ENCODE measurements around the gene SLCO6A1. TPM values are rescaled to one million over a fixed set of nuclear protein-coding genes. Genes with fewer than 3 reads are reported as not detected.

The SLCO6A1 gene
- total RNA-seq (2014; rRNA removed; shearing (Covaris generic)) (3.1 TPM in 1 of 2 replicates, not detected in the other), polyA plus RNA-seq (2016; fragmentation: Nextera tagmentation; extraction: Ambion mirVana) (0.34 and 1.0 TPM in 2 replicates)
- long read RNA-seq: 0 reads

- Histone ChIP-seq H3K27me3 (ENCODE audit: insufficient read depth) (no peaks in the 10 kb centered on the region), H3K4me1 (ENCODE audit: insufficient read depth) (no peaks in the 10 kb centered on the region), H3K36me3 (ENCODE audit: insufficient read depth) (no peaks in the 10 kb centered on the region), H3K4me3 (no peak within 1 kb of the TSS), H4K20me1 (replicated peaks; ENCODE audit: insufficient read depth) (no peaks in the 10 kb centered on the region), H3K4me2 (no peak within 1 kb of the TSS), H3F3A (replicated peaks; ENCODE audit: low read depth) (no peaks in the 10 kb centered on the region), H3K79me2 (replicated peaks; ENCODE audit: insufficient read depth) (no peaks in the 10 kb centered on the region), H3K9me2 (ENCODE audit: insufficient read depth) (no peaks in the 10 kb centered on the region), H2AFZ (no peak within 1 kb of the TSS), H3K27ac (ENCODE audit: low read depth) (no peak within 1 kb of the TSS)
- ATAC-seq (peak; percentile 85), DNase-seq (ENCODE audit: low spot score) (peak; percentile 34)
- no peaks in the 10 kb centered on the region for H3K27me3 Mint-ChIP-seq (ENCODE audit: insufficient read depth, low read depth, poor library complexity)
- H3K36me3 Mint-ChIP-seq (ENCODE audit: low read depth): no peaks in the 10 kb centered on the region
- H3K27ac Mint-ChIP-seq: no peak within 1 kb of the TSS
- no peak for TF ChIP-seq EZH2phosphoT487 (IDR thresholded peaks at IDR 0.05; ENCODE audit: unreplicated experiment)
- peak in 1 of 2 experiments; percentile 27; a peak in 2 of 4 replicates for TF ChIP-seq CTCF (conservative IDR thresholded peaks at IDR 0.05; ENCODE audit: low read depth in 2 of 2)
- H3K4me3 Mint-ChIP-seq: no peak within 1 kb of the TSS
- H3K4me1 Mint-ChIP-seq: no peaks in the 10 kb centered on the region
- peaks cover 2% of the 10 kb centered on the region; the same call in 1 of the 3 replicates for H3K9me3 Mint-ChIP-seq
These were observed at the start of gene SLCO6A1 for GRCh38 chr5:102498271-102499034. Gene SLCO6A1 (minus strand): TSS chr5:102499001. CDS start chr5:102498844, 157 bp downstream.

- Mint-ChIP-seq H3K4me1 (no peaks in the 10 kb centered on the region), H3K4me3 (no peak overlapping the region), H3K27ac (no peak overlapping the region), H3K27me3 (ENCODE audit: insufficient read depth, low read depth, poor library complexity) (peaks cover 1% of the 10 kb centered on the region), H3K9me3 (0 out of 3 replicates have a peak, but pooled peaks cover 2% of the 10 kb centered on the region), H3K36me3 (ENCODE audit: low read depth) (no peaks in the 10 kb centered on the region)
- Histone ChIP-seq H4K20me1 (replicated peaks; ENCODE audit: insufficient read depth) (no peaks in the 10 kb centered on the region), H3F3A (replicated peaks; ENCODE audit: low read depth) (no peaks in the 10 kb centered on the region), H3K27me3 (ENCODE audit: insufficient read depth) (no peaks in the 10 kb centered on the region), H3K4me2 (no peak overlapping the region), H3K4me1 (ENCODE audit: insufficient read depth) (no peaks in the 10 kb centered on the region), H2AFZ (no peak overlapping the region), H3K27ac (ENCODE audit: low read depth) (no peak overlapping the region), H3K4me3 (no peak overlapping the region), H3K79me2 (replicated peaks; ENCODE audit: insufficient read depth) (no peaks in the 10 kb centered on the region), H3K36me3 (ENCODE audit: insufficient read depth) (no peaks in the 10 kb centered on the region), H3K9me2 (ENCODE audit: insufficient read depth) (no peaks in the 10 kb centered on the region)
- ATAC-seq: no peak
- no peak for DNase-seq (ENCODE audit: low spot score)
- TF ChIP-seq EZH2 (IDR thresholded peaks at IDR 0.05; ENCODE audit: low read depth, unreplicated experiment): no peak
- TF ChIP-seq NANOG (IDR thresholded peaks at IDR 0.05; ENCODE audit: borderline replicate concordance): no peak
- no peak for TF ChIP-seq REST (IDR thresholded peaks at IDR 0.05; ENCODE audit: unreplicated experiment)
- TF ChIP-seq ZNF331 (CRISPR knock-in tag; IDR thresholded peaks at IDR 0.05; ENCODE audit: low read depth): no peak
- no peak for TF ChIP-seq JUNB (IDR thresholded peaks at IDR 0.05; ENCODE audit: unreplicated experiment)
- TF ChIP-seq ZNF114 (CRISPR knock-in tag; IDR thresholded peaks at IDR 0.05): no peak
- TF ChIP-seq CTCF (conservative IDR thresholded peaks at IDR 0.05; ENCODE audit: low read depth in 2 of 2): no peak
- TF ChIP-seq ETS1 (IDR thresholded peaks at IDR 0.05): no peak
These were observed 48.6 kb upstream of the SLCO6A1 start for GRCh38 chr5:102547141-102548035.

All from GM23338 (cell line).